Measurements from ENCODE around the gene KRT7.

Gene KRT7

GRCh38 chr12:52211716-52212585, 21.1 kb upstream of the KRT7 start:
- no peak for DNase-seq (ENCODE audit: low read depth in 1 of 2, low spot score in 1 of 2)

- no peak for DNase-seq (ENCODE audit: low read depth in 1 of 2, low spot score in 1 of 2)
Measured at GRCh38 chr12:52212701-52213563, 20.1 kb upstream of the KRT7 start.

GRCh38 chr12:52213564-52214420, 19.3 kb upstream of the KRT7 start:
- DNase-seq (ENCODE audit: low read depth in 1 of 2, low spot score in 1 of 2) = peak; percentile 10 to 33

GRCh38 chr12:52214421-52214802, 18.6 kb upstream of the KRT7 start:
- DNase-seq (ENCODE audit: low read depth in 1 of 2, low spot score in 1 of 2) = no peak

- no peak for DNase-seq (ENCODE audit: low read depth in 1 of 2, low spot score in 1 of 2)
Measured at GRCh38 chr12:52215587-52216031, 17.4 kb upstream of the KRT7 start.

DNA sequence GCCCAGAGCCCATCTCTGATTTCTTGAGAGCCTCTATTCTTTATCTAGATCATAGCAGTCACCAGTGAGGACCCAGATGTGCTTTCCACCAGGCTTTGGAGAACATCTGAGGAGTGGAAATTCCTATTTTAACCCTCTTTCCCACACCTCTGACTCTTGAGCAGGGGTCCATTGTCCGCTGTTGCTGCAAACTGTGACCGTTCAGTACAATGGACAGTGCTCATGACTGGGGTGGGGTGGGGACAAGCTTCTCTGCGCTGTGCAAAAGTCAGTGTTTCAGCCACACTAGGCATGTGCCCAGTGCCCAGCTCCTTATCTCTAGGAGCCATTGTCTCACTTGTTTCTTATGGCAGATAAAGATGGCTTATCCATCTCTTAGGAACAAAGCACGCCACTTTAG, 16.9 kb upstream of the KRT7 start:
- no peak for DNase-seq (ENCODE audit: low read depth in 1 of 2, low spot score in 1 of 2)

DNA sequence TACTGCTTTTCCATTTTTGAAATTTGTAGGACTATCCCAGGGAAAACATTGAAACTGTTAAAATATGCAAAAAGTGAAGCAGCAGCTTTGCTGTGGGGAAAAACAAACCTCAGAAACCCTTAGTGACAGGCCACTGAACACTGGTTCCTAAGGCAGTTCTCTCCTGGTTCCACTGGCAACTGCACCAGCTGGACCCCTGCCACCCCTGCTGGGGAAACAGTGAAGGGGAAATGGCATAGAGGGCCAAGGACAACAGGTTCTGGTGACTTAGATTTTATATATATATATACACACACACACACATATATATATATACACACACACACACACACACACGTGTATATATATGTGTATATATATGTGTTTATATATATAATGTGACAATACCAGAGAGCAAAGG, 16.2 kb upstream of the KRT7 start:
- DNase-seq (ENCODE audit: low read depth in 1 of 2, low spot score in 1 of 2) = no peak

DNA sequence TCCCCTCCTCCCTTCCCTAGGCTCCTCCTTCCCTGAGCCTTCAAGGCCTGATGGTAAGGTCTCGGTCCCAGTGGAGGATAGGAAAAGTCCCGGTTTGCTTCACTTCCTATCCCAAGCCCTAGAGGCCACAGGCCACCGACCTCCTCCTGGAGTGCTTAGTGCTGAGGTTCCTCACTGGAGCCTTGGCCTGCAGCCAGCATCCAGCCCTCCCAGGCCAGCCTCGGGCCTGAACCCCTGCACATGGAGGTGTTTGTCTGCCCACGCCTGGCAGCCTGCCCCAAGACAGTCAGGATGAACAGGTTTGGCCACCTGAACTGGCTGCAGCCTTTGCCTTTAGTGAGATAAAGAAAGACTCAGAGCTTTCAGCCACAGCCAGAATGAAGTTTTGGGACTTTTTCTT, 15.8 kb upstream of the KRT7 start:
- DNase-seq (ENCODE audit: low read depth in 1 of 2, low spot score in 1 of 2) = no peak

DNA sequence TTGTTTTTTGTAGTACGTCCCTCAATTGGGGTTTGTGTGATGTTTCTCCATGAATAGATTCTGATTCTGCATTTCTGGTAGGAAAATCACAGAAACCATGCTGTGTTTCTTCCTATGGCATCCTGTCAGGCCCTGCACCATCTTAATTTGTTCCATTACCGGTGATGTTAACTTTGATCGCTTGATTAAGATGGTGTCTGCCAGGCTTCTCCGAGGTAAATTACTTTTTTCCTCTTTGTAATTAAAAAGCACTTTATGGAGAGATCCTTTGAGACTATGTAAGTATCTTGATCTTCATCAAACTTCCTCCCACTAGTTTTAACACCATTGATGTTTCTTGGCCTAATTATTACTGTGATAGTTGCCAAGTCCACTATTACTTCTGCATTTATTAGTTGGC, 15.0 kb upstream of the KRT7 start:
- DNase-seq (ENCODE audit: low read depth in 1 of 2, low spot score in 1 of 2) = no peak

GRCh38 chr12:52220477-52220876, 12.6 kb upstream of the KRT7 start:
- no peak for DNase-seq (ENCODE audit: low read depth in 1 of 2, low spot score in 1 of 2)

- no peak for DNase-seq (ENCODE audit: low read depth in 1 of 2, low spot score in 1 of 2)
Measured at GRCh38 chr12:52221070-52221781, 11.8 kb upstream of the KRT7 start.

DNA sequence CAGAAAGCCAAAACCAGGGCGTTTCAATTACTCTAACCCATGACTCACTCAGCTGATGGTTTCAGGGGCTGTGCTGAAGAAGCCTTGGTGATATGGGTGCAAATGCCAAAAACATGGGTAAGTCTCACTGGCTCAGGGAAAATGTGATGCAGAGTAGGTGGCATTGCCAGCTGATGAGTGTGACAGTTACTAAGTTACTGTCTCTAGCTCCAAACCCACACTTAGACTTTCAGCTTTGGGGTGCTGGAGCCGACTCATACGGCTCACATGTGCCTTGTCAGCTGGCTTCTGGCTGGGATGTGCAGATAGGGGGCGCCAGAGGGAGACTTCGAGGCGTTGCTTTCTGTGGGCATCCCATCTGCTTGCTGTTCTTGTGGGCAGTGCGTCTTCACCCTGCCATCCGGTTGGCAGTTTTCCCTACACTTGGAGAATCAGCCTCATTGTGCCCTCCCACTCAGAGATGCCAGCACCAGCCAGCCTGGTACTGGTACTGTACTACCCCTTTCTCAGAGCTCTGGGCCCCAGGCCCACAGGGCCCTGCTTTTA, 11.1 kb upstream of the KRT7 start:
- peak; percentile 41 to 69 for DNase-seq (ENCODE audit: low read depth in 1 of 2, low spot score in 1 of 2)

DNA sequence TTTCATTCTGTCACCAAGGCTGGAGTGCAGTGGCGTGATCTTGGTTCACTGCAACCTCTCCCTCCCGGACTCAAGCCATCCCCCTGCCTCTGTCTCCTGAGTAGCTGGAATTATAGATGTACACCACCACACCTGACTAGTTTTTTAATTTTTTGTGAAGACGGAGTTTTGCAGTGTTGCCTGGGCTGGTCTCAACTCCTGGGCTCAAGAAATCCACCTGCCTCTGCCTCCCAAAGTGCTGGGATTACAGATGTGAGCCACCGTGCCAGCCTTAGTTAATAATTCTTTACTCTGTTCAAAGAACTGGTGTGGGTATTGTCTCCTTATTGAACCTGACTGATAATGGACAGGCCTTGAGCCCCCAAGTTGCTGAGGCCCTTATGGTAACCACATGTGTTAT, 10.4 kb upstream of the KRT7 start:
- no peak for DNase-seq (ENCODE audit: low read depth in 1 of 2, low spot score in 1 of 2)

DNA sequence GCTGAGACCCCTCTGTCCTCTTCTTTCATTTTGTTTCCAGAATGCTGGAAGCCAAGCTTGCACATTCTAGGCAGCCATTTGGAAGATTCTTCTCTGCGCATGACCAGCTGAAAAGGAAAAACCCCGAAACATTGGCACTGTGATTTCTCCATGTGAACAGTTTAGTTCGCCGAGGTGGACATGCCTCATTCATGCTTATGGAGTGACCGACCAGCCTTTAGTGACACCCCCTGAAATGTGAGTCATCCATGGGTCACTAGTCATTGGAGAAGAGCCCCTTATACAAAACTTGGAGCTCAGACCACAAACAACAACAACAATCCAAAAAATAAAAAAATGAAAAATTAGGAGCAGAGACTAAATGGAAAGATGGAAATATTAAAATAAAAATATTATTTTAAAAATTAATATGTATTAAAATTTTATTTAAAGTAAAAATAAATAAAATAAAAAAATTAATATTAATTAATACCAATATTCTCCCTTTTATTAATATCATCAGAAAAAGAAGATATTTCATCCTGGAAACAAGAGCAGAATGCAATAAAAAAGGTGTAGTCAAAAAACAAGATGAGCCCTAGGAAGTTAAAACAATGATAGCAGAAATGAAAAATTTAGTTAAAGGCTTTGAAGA, 9.5 kb upstream of the KRT7 start:
- no peak for DNase-seq (ENCODE audit: low read depth in 1 of 2, low spot score in 1 of 2)

DNA sequence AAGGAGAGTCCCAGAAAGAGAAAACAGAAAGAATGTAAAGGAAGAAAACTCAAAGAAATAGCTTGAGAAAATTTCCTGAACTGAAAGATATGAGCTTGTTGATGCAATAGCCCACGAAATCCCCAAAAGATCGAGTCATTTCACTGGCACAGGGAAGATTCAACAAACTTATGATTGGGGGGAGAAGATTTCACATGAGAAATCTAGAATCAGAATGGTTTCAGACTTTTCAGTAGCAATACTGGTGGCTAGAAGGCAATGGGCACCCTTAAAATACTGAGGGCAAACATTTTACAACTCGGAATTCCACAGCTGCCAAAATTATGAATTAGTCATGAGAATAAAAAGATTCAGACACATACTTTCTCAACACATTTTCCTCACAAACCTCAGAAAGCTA, 8.9 kb upstream of the KRT7 start:
- no peak for DNase-seq (ENCODE audit: low read depth in 1 of 2, low spot score in 1 of 2)

DNA sequence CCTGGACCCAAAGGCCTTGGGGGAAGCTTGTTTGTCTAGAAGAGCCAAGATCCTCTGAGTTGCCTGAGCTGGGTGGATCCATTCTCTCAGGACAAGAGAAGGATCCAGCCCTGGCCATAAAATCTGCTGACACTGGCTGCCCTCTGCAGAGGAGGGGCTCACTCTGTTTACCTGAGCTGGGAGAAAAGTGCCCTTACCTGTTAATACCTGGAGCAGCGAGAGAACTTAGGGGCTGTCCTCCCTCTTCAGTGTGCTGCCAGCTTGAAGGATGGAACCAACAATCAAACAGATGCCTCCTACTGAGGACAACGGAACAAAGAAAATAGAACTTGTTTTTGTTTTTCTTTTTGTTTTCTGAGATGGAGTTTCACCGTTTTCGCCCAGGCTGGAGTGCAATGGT, 7.3 kb upstream of the KRT7 start:
- no peak for DNase-seq (ENCODE audit: low read depth in 1 of 2, low spot score in 1 of 2)

GRCh38 chr12:52226446-52226845, 6.6 kb upstream of the KRT7 start:
- DNase-seq (ENCODE audit: low read depth in 1 of 2, low spot score in 1 of 2) = no peak

- DNase-seq (ENCODE audit: low read depth in 1 of 2, low spot score in 1 of 2) = no peak
Measured at GRCh38 chr12:52227606-52228166, 5.4 kb upstream of the KRT7 start.

DNA sequence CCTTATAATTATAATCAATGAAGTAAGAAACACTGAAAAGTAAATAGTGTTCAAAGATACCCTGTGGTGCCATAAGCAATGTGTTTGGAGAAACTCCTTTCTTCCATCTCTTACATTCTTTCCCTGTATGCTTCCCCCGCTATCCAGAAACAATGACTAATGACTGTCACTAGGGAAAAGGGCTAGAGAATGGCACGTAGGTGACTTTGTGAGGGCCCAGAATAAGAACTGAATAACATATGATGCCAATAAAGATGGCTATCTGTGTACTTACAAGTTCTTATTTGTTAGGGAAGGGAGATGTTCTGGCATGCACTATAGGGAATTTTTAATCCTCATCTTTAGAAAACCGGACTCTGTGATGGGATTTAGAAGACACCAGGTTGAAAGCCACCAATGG, 4.7 kb upstream of the KRT7 start:
- DNase-seq (ENCODE audit: low read depth in 1 of 2, low spot score in 1 of 2) = no peak

- DNase-seq (ENCODE audit: low read depth in 1 of 2, low spot score in 1 of 2) = no peak
Measured at GRCh38 chr12:52228931-52229330, 4.1 kb upstream of the KRT7 start.
